H9 (cell line): ENCODE data around the gene DDAH2. TPM values are rescaled to one million over a fixed set of nuclear protein-coding genes. Genes with fewer than 3 reads are reported as not detected.
A peak's percentile ranks its signal among the peaks of the same experiment; 100 is the strongest.

ENCODE experiments used
- DNase-seq: peaks from one replicate; pipeline ENCODE4 v3.0.0-alpha.2; 2017
- H2AFZ ChIP-seq: one replicate; pipeline ENCODE4 v1.6.1; 2013; ENCODE audit warnings: mild to moderate bottlenecking, low read length, control low read depth, moderate library complexity
- H2AK5ac ChIP-seq: 2 replicates; pipeline ENCODE4 v1.6.1; 2013; ENCODE audit warnings: low read length, control low read depth, mixed read lengths; ENCODE audit not compliant: insufficient read length
- H2BK120ac ChIP-seq: one replicate; pipeline ENCODE4 v1.6.1; 2013; ENCODE audit warnings: low read depth, mild to moderate bottlenecking, low read length, control low read depth, inconsistent platforms; ENCODE audit not compliant: poor library complexity, severe bottlenecking
- H2BK12ac ChIP-seq: 2 replicates; pipeline ENCODE4 v1.6.1; 2013; ENCODE audit warnings: low read length, control low read depth, mixed read lengths, low read depth; ENCODE audit not compliant: insufficient read length
- H2BK15ac ChIP-seq: 2 replicates; pipeline ENCODE4 v1.6.1; 2013; ENCODE audit warnings: low read depth, low read length, control low read depth
- H2BK20ac ChIP-seq: one replicate; pipeline ENCODE4 v1.6.1; 2013; ENCODE audit warnings: low read depth, mild to moderate bottlenecking, low read length, control low read depth, inconsistent platforms; ENCODE audit not compliant: poor library complexity, severe bottlenecking
- H2BK5ac ChIP-seq: 2 replicates; pipeline ENCODE4 v1.6.1; 2013; ENCODE audit warnings: low read length, control low read depth, mixed read lengths; ENCODE audit not compliant: insufficient read length
- H3K14ac ChIP-seq: 2 replicates; pipeline ENCODE4 v1.6.1; 2013; ENCODE audit warnings: low read length, control low read depth; ENCODE audit not compliant: insufficient read depth
- H3K18ac ChIP-seq: 2 replicates; pipeline ENCODE4 v1.6.1; 2013; ENCODE audit warnings: low read depth, mild to moderate bottlenecking, mixed read lengths, low read length, control low read depth; ENCODE audit not compliant: insufficient read length
- H3K23ac ChIP-seq: 2 replicates; pipeline ENCODE4 v1.6.1; 2013; ENCODE audit warnings: low read length, control low read depth, mixed read lengths, low read depth; ENCODE audit not compliant: insufficient read length
- H3K23me2 ChIP-seq: 2 replicates; pipeline ENCODE4 v1.6.1; 2013; ENCODE audit warnings: low read depth, mild to moderate bottlenecking, mixed read lengths, low read length, control low read depth; ENCODE audit not compliant: insufficient read length, poor library complexity, severe bottlenecking
- H3K27ac ChIP-seq: 2 replicates; pipeline ENCODE4 v1.5.1; 2013; ENCODE audit warnings: low read length, control low read depth, mixed read lengths, low read depth; ENCODE audit not compliant: insufficient read length
- H3K27me3 ChIP-seq: 2 replicates; pipeline ENCODE4 v1.6.1; 2013; ENCODE audit warnings: low read length, control low read depth, inconsistent platforms; ENCODE audit not compliant: insufficient read depth
- H3K4ac ChIP-seq: 2 replicates; pipeline ENCODE4 v1.6.1; 2013; ENCODE audit warnings: low read depth, mild to moderate bottlenecking, control low read depth, inconsistent platforms, low read length, moderate library complexity
- H3K4me1 ChIP-seq: 2 replicates; pipeline ENCODE4 v1.6.1; 2013; ENCODE audit warnings: low read length, control low read depth, inconsistent platforms; ENCODE audit not compliant: insufficient read depth
- H3K4me2 ChIP-seq: 2 replicates; pipeline ENCODE4 v1.6.1; 2013; ENCODE audit warnings: low read length, control low read depth, mixed read lengths; ENCODE audit not compliant: insufficient read length, insufficient read depth
- H3K56ac ChIP-seq: 2 replicates; pipeline ENCODE4 v1.6.1; 2013; ENCODE audit warnings: low read depth, mild to moderate bottlenecking, mixed read lengths, low read length, control low read depth; ENCODE audit not compliant: insufficient read length
- H3K79me1 ChIP-seq: 2 replicates; pipeline ENCODE4 v1.6.1; 2013; ENCODE audit warnings: low read depth, mild to moderate bottlenecking, moderate library complexity, low read length, control low read depth, inconsistent platforms; ENCODE audit not compliant: insufficient read depth, poor library complexity, severe bottlenecking
- H3K79me2 ChIP-seq: 2 replicates; pipeline ENCODE4 v1.6.1; 2013; ENCODE audit warnings: low read length, control low read depth, inconsistent platforms; ENCODE audit not compliant: insufficient read depth
- H3K9ac ChIP-seq: 2 replicates; pipeline ENCODE4 v1.6.1; 2013; ENCODE audit warnings: low read length, control low read depth, mixed read lengths; ENCODE audit not compliant: insufficient read length; ENCODE audit errors: extremely low read depth
- H3K9me3 ChIP-seq: one replicate; pipeline ENCODE4 v1.6.1; 2013; ENCODE audit warnings: low read depth, low read length, inconsistent platforms; ENCODE audit not compliant: control insufficient read depth
- H3T11ph ChIP-seq: one replicate; pipeline ENCODE4 v1.6.1; 2013; ENCODE audit warnings: mild to moderate bottlenecking, low read length, control low read depth, inconsistent platforms
- H4K20me1 ChIP-seq: one replicate; pipeline ENCODE4 v1.6.1; 2013; ENCODE audit not compliant: control insufficient read depth, insufficient read length, insufficient read depth
- H4K5ac ChIP-seq: 2 replicates; pipeline ENCODE4 v1.6.1; 2013; ENCODE audit warnings: low read depth, mild to moderate bottlenecking, mixed read lengths, low read length, control low read depth; ENCODE audit not compliant: insufficient read length
- H4K8ac ChIP-seq: replicated peaks from 2 replicates; pipeline ENCODE4 v1.6.1; 2013; ENCODE audit warnings: low read length, control low read depth, mixed read lengths, low read depth; ENCODE audit not compliant: insufficient read length
- H4K91ac ChIP-seq: 2 replicates; pipeline ENCODE4 v1.6.1; 2013; ENCODE audit warnings: low read depth, mild to moderate bottlenecking, moderate library complexity, mixed read lengths, low read length, control low read depth; ENCODE audit not compliant: insufficient read length
- H3K27ac Mint-ChIP-seq, 3 experiments: 2 replicates in 2 of 3; 3 replicates in 1 of 3; pipeline ENCODE4 v1.8.0; 2020 to 2021; ENCODE audit warnings: mixed read lengths in 3 of 3, mild to moderate bottlenecking in 1 of 3, moderate library complexity in 1 of 3
- H3K27me3 Mint-ChIP-seq: 2 replicates; pipeline ENCODE4 v1.8.0; 2021; ENCODE audit warnings: low read depth, mild to moderate bottlenecking, moderate library complexity, mixed read lengths
- H3K36me3 Mint-ChIP-seq, 3 experiments: 2 replicates in 2 of 3; 3 replicates in 1 of 3; pipeline ENCODE4 v1.8.0; 2020 to 2021; ENCODE audit warnings: low read depth in 3 of 3, mixed read lengths in 3 of 3; ENCODE audit not compliant: insufficient read depth in 1 of 3
- H3K4me1 Mint-ChIP-seq, 2 experiments: 2 replicates each; pipeline ENCODE4 v1.8.0; 2020; ENCODE audit warnings: mixed read lengths in 2 of 2
- H3K4me3 Mint-ChIP-seq, 2 experiments: 2 replicates in 1 of 2; 3 replicates in 1 of 2; pipeline ENCODE4 v1.8.0; 2020 to 2021; ENCODE audit warnings: mild to moderate bottlenecking in 2 of 2, mixed read lengths in 2 of 2, moderate library complexity in 1 of 2
- H3K9me3 Mint-ChIP-seq, 2 experiments: 2 replicates in 1 of 2; 3 replicates in 1 of 2; pipeline ENCODE4 v1.8.0; 2020; ENCODE audit warnings: mild to moderate bottlenecking in 2 of 2, mixed read lengths in 2 of 2, moderate library complexity in 1 of 2
- CTCF ChIP-seq: fragments of 200-600 bp; sonication (generic); conservative IDR thresholded peaks from 3 replicates; pipeline ENCODE4 v1.8.0; 2021; ENCODE audit warnings: antibody characterized with exemption, mild to moderate bottlenecking
- WGBS: extraction: QIAGEN DNeasy Blood & Tissue Kit; methylation state at CpG from one replicate; pipeline ENCODE4 v1.1.7; 2013; ENCODE audit warnings: missing lambda C conversion rate, low lambda C conversion rate, mixed read lengths; ENCODE audit not compliant: insufficient read length; ENCODE audit errors: extremely low coverage; 5-methylcytosine and 5-hydroxymethylcytosine counted together
- total RNA-seq: library from RNA; stranded (reverse); gene quantifications from 2 replicates; pipeline ENCODE4 v1.2.1, GENCODE V29; 2021

Gene DDAH2
- total RNA-seq, 1 experiment from 2014 or later, result 73.2 TPM

- Histone ChIP-seq H3K79me2 (no peaks in the 10 kb centered on the region), H2BK120ac (no peak overlapping the region), H2AK5ac (no peak overlapping the region), H2AFZ (no peak overlapping the region), H3K14ac (no peak overlapping the region), H2BK12ac (no peak overlapping the region), H4K5ac (no peak overlapping the region), H2BK5ac (no peak overlapping the region), H3K18ac (no peak overlapping the region), H4K91ac (no peak overlapping the region), H3K27me3 (no peaks in the 10 kb centered on the region; the same call in 1 of the 2 replicates), H2BK15ac (no peak overlapping the region), H3T11ph (no peak overlapping the region), H4K20me1 (no peaks in the 10 kb centered on the region), H3K4ac (no peak overlapping the region), H4K8ac (no peak overlapping the region), H3K4me1 (no peaks in the 10 kb centered on the region), H3K9ac (no peak overlapping the region), H3K23ac (no peak overlapping the region), H3K27ac (no peak overlapping the region), H3K4me2 (no peak overlapping the region), H3K79me1 (no peaks in the 10 kb centered on the region), H3K56ac (no peak overlapping the region), H3K23me2 (peaks cover 9% of the 10 kb centered on the region), H3K9me3 (no peaks in the 10 kb centered on the region), H2BK20ac (no peak overlapping the region)
- peaks cover 13 to 19% of the 10 kb centered on the region in 2 experiments for H3K4me1 Mint-ChIP-seq
- peaks cover 14 to 49% (median 32%) of the 10 kb centered on the region in 3 experiments for H3K36me3 Mint-ChIP-seq
- no peak for TF ChIP-seq CTCF
- no CpG with 5 or more reads among the region's 8 CpGs for WGBS
- 0 out of 7 replicates have a peak overlapping the region, but pooled peaks of 1 of the 3 experiments have one; percentile 23 for H3K27ac Mint-ChIP-seq
- H3K9me3 Mint-ChIP-seq, result no peaks in the 10 kb centered on the region; a peak in 2 of 5 replicates
- H3K27me3 Mint-ChIP-seq, result peaks cover 8% of the 10 kb centered on the region
- no peak overlapping the region for H3K4me3 Mint-ChIP-seq
- no peak for DNase-seq
Measured at GRCh38 chr6:31687321-31687720, 41.8 kb downstream of the DDAH2 start.
